ENCODE results near the gene DLGAP3. TPM values are rescaled to one million over a fixed set of nuclear protein-coding genes. Genes with fewer than 3 reads are reported as not detected.

The DLGAP3 gene
- total RNA-seq, 1 experiment from 2014 or later, result 7.3 TPM

- Histone ChIP-seq H3K9me3 (ENCODE audit: control insufficient read depth, low read depth, low read length) (no peaks in the 10 kb centered on the region), H3T11ph (ENCODE audit: low read length) (no peak overlapping the region), H3K4ac (ENCODE audit: low read depth, low read length) (no peak overlapping the region), H2BK20ac (ENCODE audit: low read depth, low read length, poor library complexity, severe bottlenecking) (no peak overlapping the region), H3K56ac (ENCODE audit: insufficient read length, low read depth, low read length) (no peak overlapping the region), H3K79me2 (ENCODE audit: insufficient read depth, low read length) (peaks cover 8% of the 10 kb centered on the region; the same call in 1 of the 2 replicates), H3K23ac (ENCODE audit: insufficient read length, low read depth, low read length) (no peak overlapping the region), H2BK12ac (ENCODE audit: insufficient read length, low read depth, low read length) (no peak overlapping the region), H4K5ac (ENCODE audit: insufficient read length, low read depth, low read length) (no peak overlapping the region), H2BK5ac (ENCODE audit: insufficient read length, low read length) (no peak overlapping the region), H3K79me1 (ENCODE audit: insufficient read depth, low read depth, low read length, poor library complexity, severe bottlenecking) (peaks cover 4% of the 10 kb centered on the region), H2AFZ (ENCODE audit: low read length) (no peak overlapping the region), H3K4me2 (ENCODE audit: insufficient read depth, insufficient read length, low read length) (no peak overlapping the region), H4K8ac (replicated peaks; ENCODE audit: insufficient read length, low read depth, low read length) (no peak overlapping the region), H2BK15ac (ENCODE audit: low read depth, low read length) (no peak overlapping the region), H3K9ac (ENCODE audit: extremely low read depth, insufficient read length, low read length) (no peak overlapping the region), H3K4me1 (ENCODE audit: insufficient read depth, low read length) (peaks cover 3% of the 10 kb centered on the region; the same call in 1 of the 2 replicates), H3K23me2 (ENCODE audit: insufficient read length, low read depth, low read length, poor library complexity, severe bottlenecking) (peaks cover 5% of the 10 kb centered on the region), H4K91ac (ENCODE audit: insufficient read length, low read depth, low read length) (no peak overlapping the region), H3K27ac (ENCODE audit: insufficient read length, low read depth, low read length) (no peak overlapping the region), H2AK5ac (ENCODE audit: insufficient read length, low read length) (no peak overlapping the region), H3K27me3 (ENCODE audit: insufficient read depth, low read length) (no peaks in the 10 kb centered on the region), H4K20me1 (ENCODE audit: control insufficient read depth, insufficient read depth, insufficient read length) (no peaks in the 10 kb centered on the region), H3K14ac (ENCODE audit: insufficient read depth, low read length) (no peak overlapping the region), H2BK120ac (ENCODE audit: low read depth, low read length, poor library complexity, severe bottlenecking) (no peak overlapping the region), H3K18ac (ENCODE audit: insufficient read length, low read depth, low read length) (no peak overlapping the region)
- Mint-ChIP-seq H3K27ac (no peak overlapping the region), H3K9me3 (no peaks in the 10 kb centered on the region; a peak in 2 of 5 replicates), H3K27me3 (ENCODE audit: low read depth) (peaks cover 60% of the 10 kb centered on the region), H3K36me3 (ENCODE audit: insufficient read depth in 1 of 3, low read depth in 3 of 3) (peaks cover 0 to 2% (median 0%) of the 10 kb centered on the region in 3 experiments; a peak in 2 of 7 replicates), H3K4me1 (peaks cover 5 to 16% of the 10 kb centered on the region in 2 experiments), H3K4me3 (no peak overlapping the region; a peak in 1 of 5 replicates)
- TF ChIP-seq, protein P1, sequence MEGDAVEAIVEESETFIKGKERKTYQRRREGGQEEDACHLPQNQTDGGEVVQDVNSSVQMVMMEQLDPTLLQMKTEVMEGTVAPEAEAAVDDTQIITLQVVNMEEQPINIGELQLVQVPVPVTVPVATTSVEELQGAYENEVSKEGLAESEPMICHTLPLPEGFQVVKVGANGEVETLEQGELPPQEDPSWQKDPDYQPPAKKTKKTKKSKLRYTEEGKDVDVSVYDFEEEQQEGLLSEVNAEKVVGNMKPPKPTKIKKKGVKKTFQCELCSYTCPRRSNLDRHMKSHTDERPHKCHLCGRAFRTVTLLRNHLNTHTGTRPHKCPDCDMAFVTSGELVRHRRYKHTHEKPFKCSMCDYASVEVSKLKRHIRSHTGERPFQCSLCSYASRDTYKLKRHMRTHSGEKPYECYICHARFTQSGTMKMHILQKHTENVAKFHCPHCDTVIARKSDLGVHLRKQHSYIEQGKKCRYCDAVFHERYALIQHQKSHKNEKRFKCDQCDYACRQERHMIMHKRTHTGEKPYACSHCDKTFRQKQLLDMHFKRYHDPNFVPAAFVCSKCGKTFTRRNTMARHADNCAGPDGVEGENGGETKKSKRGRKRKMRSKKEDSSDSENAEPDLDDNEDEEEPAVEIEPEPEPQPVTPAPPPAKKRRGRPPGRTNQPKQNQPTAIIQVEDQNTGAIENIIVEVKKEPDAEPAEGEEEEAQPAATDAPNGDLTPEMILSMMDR (conservative IDR thresholded peaks at IDR 0.05), result no peak
- no peak for DNase-seq
Observed at GRCh38 chr1:34863501-34863900, 65.9 kb downstream of the DLGAP3 start.
